ENCODE results near the gene TMEM134. TPM values are rescaled to one million over a fixed set of nuclear protein-coding genes. Genes with fewer than 3 reads are reported as not detected.

The TMEM134 gene
- total and polyA plus RNA-seq, 9 of the 15 experiments (the other 6 are each of a cell fraction or from before 2014, with no cell fraction given) = 0.63 to 48.4 (median 10.7) TPM

- intact Hi-C loops (cut with micrococcal nuclease) = no loop called here
- ChIA-PET POLR2A (interaction anchor here (0.6 to 1.1 kb wide), 2 partner anchors 12 to 120 kb away, joined by 3 read pairs; no protein-coding TSS in a partner anchor), CTCF (ENCODE audit: low intra/inter-chr PET ratio) (no interaction called here)
Observed at GRCh38 chr11:67502328-67502979, 33.4 kb upstream of the TMEM134 start.

GRCh38 chr11:67501854-67502253 lies 32.8 kb upstream of the TMEM134 start:
- FAIRE-seq (no peak), ATAC-seq (no peak), DNase-seq (ENCODE audit: extremely low read depth in 1 of 4, low spot score in 3 of 4) (no peak)
- in situ Hi-C loops (cut with MboI) = no loop called here
- ChIA-PET CTCF (ENCODE audit: low intra/inter-chr PET ratio) (no interaction called here), POLR2A (interaction anchor here (0.5 to 1.7 kb wide), 3 partner anchors 9 to 230 kb away, joined by 4 to 5 read pairs (median 4); no protein-coding TSS in a partner anchor)
- Histone ChIP-seq H3K27ac (ENCODE audit: extremely low read depth, low read depth, low read length) (no peak overlapping the region), H3K36me3 (ENCODE audit: control insufficient read depth, insufficient read depth, low read length) (peaks cover 62% of the 10 kb centered on the region; the same call in 1 of the 3 replicates), H3K9ac (ENCODE audit: insufficient read depth in 1 of 2, low read depth in 2 of 2, low read length in 2 of 2) (0 out of 4 replicates have a peak overlapping the region, but pooled peaks of 1 of the 2 experiments have one; percentile 37), H3K27me3 (ENCODE audit: control insufficient read depth in 2 of 2, insufficient read depth in 2 of 2, low read length in 2 of 2) (no peaks in the 10 kb centered on the region), H4K20me1 (replicated peaks; ENCODE audit: control insufficient read depth, insufficient read depth, low read length) (no peaks in the 10 kb centered on the region), H3K9me3 (replicated peaks; ENCODE audit: control insufficient read depth, insufficient read depth, low read depth, low read length) (no peaks in the 10 kb centered on the region), H3K79me2 (ENCODE audit: control insufficient read depth, insufficient read depth, low read length) (peaks cover 24% of the 10 kb centered on the region), H3K4me3 (no peak overlapping the region), H3K4me2 (ENCODE audit: insufficient read depth, low read length) (no peak overlapping the region), H3K9me1 (ENCODE audit: control insufficient read depth, insufficient read depth, low read length) (peaks cover 6% of the 10 kb centered on the region), H3K4me1 (replicated peaks in 1 of 2; ENCODE audit: control insufficient read depth in 2 of 2, insufficient read depth in 2 of 2, low read length in 2 of 2) (peaks cover 17 to 72% of the 10 kb centered on the region in 2 experiments), H2AFZ (ENCODE audit: low read depth, low read length) (no peak overlapping the region)
- TF ChIP-seq POLR2G (IDR thresholded peaks at IDR 0.05; ENCODE audit: low read depth, low read length) = 0 out of 2 replicates have a peak, but pooled peaks have one; percentile 33
- TF ChIP-seq ILF3 (IDR thresholded peaks at IDR 0.05; ENCODE audit: borderline replicate concordance) = no peak
- intact Hi-C loops (cut with micrococcal nuclease) = no loop called here
- BruUV-seq (replicated peaks) = no TSS peak
- WGBS (ENCODE audit: insufficient coverage, low coverage, missing lambda C conversion rate) = 97% methylated on average over 17 of the region's 18 CpGs

More at GRCh38 chr11:67502328-67502979, 33.4 kb upstream of the TMEM134 start:
- Histone ChIP-seq H3K79me2 (ENCODE audit: control insufficient read depth, insufficient read depth, low read length) (peaks cover 30% of the 10 kb centered on the region), H2AFZ (ENCODE audit: low read depth, low read length) (no peak overlapping the region), H3K9me3 (replicated peaks; ENCODE audit: control insufficient read depth, insufficient read depth, low read depth, low read length) (no peaks in the 10 kb centered on the region), H3K27me3 (ENCODE audit: control insufficient read depth in 2 of 2, insufficient read depth in 2 of 2, low read length in 2 of 2) (no peaks in the 10 kb centered on the region), H3K36me3 (ENCODE audit: control insufficient read depth, insufficient read depth, low read length) (peaks cover 61% of the 10 kb centered on the region; the same call in 2 of the 3 replicates), H3K4me3 (no peak overlapping the region), H4K20me1 (replicated peaks; ENCODE audit: control insufficient read depth, insufficient read depth, low read length) (no peaks in the 10 kb centered on the region), H3K27ac (ENCODE audit: extremely low read depth, low read depth, low read length) (no peak overlapping the region), H3K9ac (ENCODE audit: insufficient read depth in 1 of 2, low read depth in 2 of 2, low read length in 2 of 2) (0 out of 4 replicates have a peak overlapping the region, but pooled peaks of 1 of the 2 experiments have one; percentile 37), H3K9me1 (ENCODE audit: control insufficient read depth, insufficient read depth, low read length) (peaks cover 6% of the 10 kb centered on the region), H3K4me1 (replicated peaks in 1 of 2; ENCODE audit: control insufficient read depth in 2 of 2, insufficient read depth in 2 of 2, low read length in 2 of 2) (peaks cover 23 to 74% of the 10 kb centered on the region in 2 experiments), H3K4me2 (ENCODE audit: insufficient read depth, low read length) (no peak overlapping the region)
- TF ChIP-seq SMARCE1 (IDR thresholded peaks at IDR 0.05) (no peak), NR3C1 (CRISPR knock-in tag; IDR thresholded peaks at IDR 0.05) (0 out of 2 replicates have a peak, but pooled peaks have one; percentile 8)
- FAIRE-seq = no peak
- ATAC-seq = no peak
- no peak for DNase-seq (ENCODE audit: extremely low read depth in 1 of 4, low spot score in 3 of 4)
- 90% methylated on average over 17 of the region's 18 CpGs for WGBS (ENCODE audit: insufficient coverage, low coverage, missing lambda C conversion rate)
- in situ Hi-C loops (cut with MboI) = no loop called here
- BruUV-seq (replicated peaks) = no TSS peak

Data from K562 (cell line).